Measurements from ENCODE around the gene VPS33B. TPM values are rescaled to one million over a fixed set of nuclear protein-coding genes. Genes with fewer than 3 reads are reported as not detected.
A peak's percentile ranks its signal among the peaks of the same experiment; 100 is the strongest.

Gene VPS33B
- total RNA-seq, 4 donors from 2014 or later: 9.5 to 11.4 (median 10.4) TPM

DNA sequence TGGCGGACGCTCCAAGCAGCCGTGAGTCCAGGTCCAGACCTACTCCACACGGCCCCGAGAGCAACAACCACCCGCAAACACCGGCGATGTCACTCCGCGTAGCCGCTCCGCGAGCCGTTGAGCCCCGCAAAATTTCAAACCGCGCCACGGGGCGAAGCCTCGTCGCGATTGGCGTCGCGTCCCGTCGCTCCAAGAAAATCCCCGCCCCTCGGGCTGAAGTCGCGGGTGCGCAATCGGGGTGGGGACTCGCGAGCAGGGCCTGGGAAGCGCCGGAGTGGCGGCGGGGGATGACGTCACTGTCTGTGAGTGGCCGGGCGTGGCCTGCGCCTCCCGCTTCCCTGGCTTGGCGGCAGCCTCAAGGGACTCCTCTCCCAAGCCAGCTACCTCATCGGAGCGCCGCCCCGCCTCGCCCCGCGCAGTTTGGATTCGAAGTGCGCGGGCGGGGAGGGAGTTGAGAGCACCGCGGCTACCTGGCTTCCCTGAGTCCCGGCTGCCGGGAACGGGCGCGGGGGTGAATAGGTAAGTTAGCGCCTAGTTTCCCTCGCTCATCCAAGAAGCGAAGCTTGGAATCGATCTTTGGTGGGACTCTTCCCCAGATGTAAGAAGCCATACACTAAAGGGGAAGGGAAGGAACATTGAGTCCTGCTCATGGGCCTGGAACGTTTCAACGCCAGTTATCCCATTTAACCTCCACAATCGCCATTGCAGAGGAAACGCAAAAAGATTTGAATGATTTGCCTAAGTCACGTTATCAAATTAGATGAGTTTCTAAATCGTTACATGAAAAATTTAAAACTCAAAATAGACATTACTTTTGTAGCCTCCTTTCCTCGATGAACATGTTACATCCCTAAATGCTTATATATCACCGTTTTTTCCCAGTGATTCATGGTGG is 27.7 kb downstream of the VPS33B start, which contains the start of gene PRC1:
PRC1 (minus strand) TSS at position 119 of the 895 bp plus-strand sequence; CDS start at position 1, 118 bp downstream.
- Histone ChIP-seq H3K4me1 (peaks cover 0 to 21% (median 19%) of the 10 kb centered on the region in 4 donors), H3K27ac (replicated peaks in 1 of 4) (peak within 1 kb of the TSS; percentile 88 to 93 (median 89)), H3K27me3 (no peaks in the 10 kb centered on the region), H3K4me3 (peak within 1 kb of the TSS; percentile 79 to 92 (median 87)), H3K9me3 (no peaks in the 10 kb centered on the region), H3K36me3 (peaks cover 7 to 23% (median 19%) of the 10 kb centered on the region in 4 donors)
- peak; percentile 99 for DNase-seq (ENCODE audit: extremely low spot score)
- TF ChIP-seq POLR2A (IDR thresholded peaks at IDR 0.05; ENCODE audit: low read depth) (no peak), POLR2AphosphoS5 (IDR thresholded peaks at IDR 0.05) (peak; percentile 91 to 92), EP300 (IDR thresholded peaks at IDR 0.05) (no peak)
- TF ChIP-seq, protein P1, sequence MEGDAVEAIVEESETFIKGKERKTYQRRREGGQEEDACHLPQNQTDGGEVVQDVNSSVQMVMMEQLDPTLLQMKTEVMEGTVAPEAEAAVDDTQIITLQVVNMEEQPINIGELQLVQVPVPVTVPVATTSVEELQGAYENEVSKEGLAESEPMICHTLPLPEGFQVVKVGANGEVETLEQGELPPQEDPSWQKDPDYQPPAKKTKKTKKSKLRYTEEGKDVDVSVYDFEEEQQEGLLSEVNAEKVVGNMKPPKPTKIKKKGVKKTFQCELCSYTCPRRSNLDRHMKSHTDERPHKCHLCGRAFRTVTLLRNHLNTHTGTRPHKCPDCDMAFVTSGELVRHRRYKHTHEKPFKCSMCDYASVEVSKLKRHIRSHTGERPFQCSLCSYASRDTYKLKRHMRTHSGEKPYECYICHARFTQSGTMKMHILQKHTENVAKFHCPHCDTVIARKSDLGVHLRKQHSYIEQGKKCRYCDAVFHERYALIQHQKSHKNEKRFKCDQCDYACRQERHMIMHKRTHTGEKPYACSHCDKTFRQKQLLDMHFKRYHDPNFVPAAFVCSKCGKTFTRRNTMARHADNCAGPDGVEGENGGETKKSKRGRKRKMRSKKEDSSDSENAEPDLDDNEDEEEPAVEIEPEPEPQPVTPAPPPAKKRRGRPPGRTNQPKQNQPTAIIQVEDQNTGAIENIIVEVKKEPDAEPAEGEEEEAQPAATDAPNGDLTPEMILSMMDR (IDR thresholded peaks at IDR 0.05): no peak
- intact Hi-C loops (cut with DNase I): loop anchor here (2.0 to 5.0 kb wide), 2 partner anchors 28 to 37 kb away; partner anchors contain the start of gene VPS33B
- under 1% methylated on average over 13 of the region's 75 CpGs for WGBS

- Histone ChIP-seq H3K9me3 (no peaks in the 10 kb centered on the region), H3K27ac (replicated peaks in 1 of 4) (peak overlapping the region; percentile 88 to 93 (median 89)), H3K36me3 (peaks cover 7 to 16% (median 13%) of the 10 kb centered on the region in 4 donors), H3K4me3 (peak overlapping the region; percentile 79 to 92 (median 87)), H3K4me1 (peaks cover 0 to 21% (median 19%) of the 10 kb centered on the region in 4 donors), H3K27me3 (no peaks in the 10 kb centered on the region)
- no peak for DNase-seq (ENCODE audit: extremely low spot score)
- WGBS: 2% methylated on average over 17 of the region's 50 CpGs
- TF ChIP-seq, protein P1 (IDR thresholded peaks at IDR 0.05): no peak
- TF ChIP-seq EP300 (IDR thresholded peaks at IDR 0.05): no peak
- TF ChIP-seq POLR2A (IDR thresholded peaks at IDR 0.05; ENCODE audit: low read depth): no peak
- no peak for TF ChIP-seq POLR2AphosphoS5 (IDR thresholded peaks at IDR 0.05)
- intact Hi-C loops (cut with DNase I): loop anchor here (2.0 to 5.0 kb wide), 2 partner anchors 29 to 37 kb away; partner anchors contain the start of gene VPS33B
These were observed 28.4 kb downstream of the VPS33B start for GRCh38 chr15:90994059-90994416.

DNA sequence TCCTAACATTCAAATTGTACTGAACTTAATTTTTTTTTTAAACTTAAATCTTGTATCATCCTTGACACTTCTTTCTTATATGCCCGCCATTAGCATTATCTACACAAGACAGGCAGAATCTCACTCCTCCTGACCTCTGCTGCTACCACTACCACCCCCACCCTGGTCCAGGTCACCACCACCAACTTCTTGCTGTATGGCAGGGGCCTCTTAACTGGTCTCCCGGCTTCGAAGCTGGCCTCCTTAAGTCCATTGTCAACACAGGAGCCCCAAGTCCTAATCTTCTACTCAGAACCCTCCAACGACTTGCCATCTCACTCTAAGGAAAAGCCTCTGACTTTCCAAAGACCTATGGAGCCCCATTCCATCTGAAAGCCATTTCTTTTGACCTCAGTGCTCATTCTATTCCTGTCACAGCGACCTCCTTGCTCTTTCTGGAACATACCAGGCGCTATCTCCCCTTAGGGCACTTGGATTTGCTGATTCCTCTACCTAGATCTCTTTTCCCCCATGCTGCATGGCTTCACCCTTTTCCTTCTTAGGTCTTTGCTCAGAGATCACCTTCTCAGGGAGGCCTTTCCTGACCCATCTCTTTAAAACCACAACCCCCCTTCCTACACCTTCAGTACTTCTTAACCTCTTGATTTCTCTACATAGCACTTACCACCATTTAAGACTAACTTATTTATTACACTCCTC is 30.7 kb downstream of the VPS33B start:
- H3K4me3 ChIP-seq: no peak overlapping the region
- no peaks in the 10 kb centered on the region for H3K36me3 ChIP-seq
- WGBS: 92% methylated on average over 6 of the region's 6 CpGs
- TF ChIP-seq EP300 (IDR thresholded peaks at IDR 0.05) (no peak), POLR2A (IDR thresholded peaks at IDR 0.05; ENCODE audit: low read depth) (no peak), POLR2AphosphoS5 (IDR thresholded peaks at IDR 0.05) (no peak)
- TF ChIP-seq, protein P1 (IDR thresholded peaks at IDR 0.05): no peak
- no peak for DNase-seq (ENCODE audit: extremely low spot score)
- H3K27me3 ChIP-seq: no peaks in the 10 kb centered on the region
- intact Hi-C loops (cut with DNase I): loop anchor here (5.0 kb wide), 1 partner anchor 34 kb away; no protein-coding TSS in a partner anchor
- H3K4me1 ChIP-seq: peaks cover 0 to 21% (median 19%) of the 10 kb centered on the region in 4 donors
- H3K9me3 ChIP-seq: no peaks in the 10 kb centered on the region
- H3K27ac ChIP-seq (replicated peaks in 1 of 4): no peak overlapping the region

GRCh38 chr15:90990446-90990845 is 31.9 kb downstream of the VPS33B start:
- no peak for DNase-seq (ENCODE audit: extremely low spot score)
- H3K4me3 ChIP-seq: no peak overlapping the region
- no peak overlapping the region for H3K27ac ChIP-seq (replicated peaks in 1 of 4)
- TF ChIP-seq, protein P1 (IDR thresholded peaks at IDR 0.05): no peak
- TF ChIP-seq POLR2AphosphoS5 (IDR thresholded peaks at IDR 0.05): no peak
- no peak for TF ChIP-seq POLR2A (IDR thresholded peaks at IDR 0.05; ENCODE audit: low read depth)
- no peak for TF ChIP-seq EP300 (IDR thresholded peaks at IDR 0.05)
- peaks cover 0 to 20% (median 18%) of the 10 kb centered on the region in 4 donors for H3K4me1 ChIP-seq
- no peaks in the 10 kb centered on the region for H3K36me3 ChIP-seq
- 93% methylated on average over 4 of the region's 4 CpGs for WGBS
- H3K9me3 ChIP-seq: no peaks in the 10 kb centered on the region
- no peaks in the 10 kb centered on the region for H3K27me3 ChIP-seq
- intact Hi-C loops (cut with DNase I): loop anchor here (5.0 kb wide), 1 partner anchor 33 kb away; no protein-coding TSS in a partner anchor
